Effector memory CD4-positive, alpha-beta T cell (primary cell): Measurements from ENCODE around the gene LCN12.

Experiments used
- DNase-seq, 3 donors: peaks; one replicate each; pipeline ENCODE4 v3.0.0-alpha.2; 2020
- H3K27ac ChIP-seq: 2 replicates; pipeline ENCODE4 v1.7.0; 2013; ENCODE audit warnings: mild to moderate bottlenecking, low read length, moderate library complexity; ENCODE audit not compliant: insufficient read depth, poor library complexity, severe bottlenecking
- H3K27me3 ChIP-seq: replicated peaks from 2 replicates; pipeline ENCODE4 v1.7.0; 2013; ENCODE audit warnings: mild to moderate bottlenecking, low read length; ENCODE audit not compliant: insufficient read depth, control insufficient read depth, poor library complexity, severe bottlenecking
- H3K36me3 ChIP-seq: 2 replicates; pipeline ENCODE4 v1.7.0; 2013; ENCODE audit warnings: mild to moderate bottlenecking, low read length, moderate library complexity; ENCODE audit not compliant: control insufficient read depth, insufficient read depth
- H3K4me1 ChIP-seq: 2 replicates; pipeline ENCODE4 v1.7.0; 2013; ENCODE audit warnings: low read length, mild to moderate bottlenecking; ENCODE audit not compliant: control insufficient read depth, insufficient read depth, poor library complexity, severe bottlenecking
- H3K4me3 ChIP-seq: 2 replicates; pipeline ENCODE4 v1.7.0; 2013; ENCODE audit warnings: low read length, low read depth, mild to moderate bottlenecking; ENCODE audit not compliant: insufficient read depth, poor library complexity, severe bottlenecking
- H3K9me3 ChIP-seq: 2 replicates; pipeline ENCODE4 v1.7.0; 2013; ENCODE audit warnings: mild to moderate bottlenecking, low read length, moderate library complexity; ENCODE audit not compliant: control insufficient read depth

Gene LCN12

GRCh38 chr9:136958473-136958872 is 6.4 kb downstream of the LCN12 start:
- H3K27ac ChIP-seq = no peak overlapping the region
- H3K4me3 ChIP-seq = no peak overlapping the region
- no peak for DNase-seq

GRCh38 chr9:136958898-136959850 is 7.1 kb downstream of the LCN12 start:
- Histone ChIP-seq H3K4me3 (no peak overlapping the region), H3K9me3 (no peaks in the 10 kb centered on the region), H3K4me1 (peaks cover 42% of the 10 kb centered on the region), H3K27ac (peak overlapping the region; percentile 21), H3K36me3 (no peaks in the 10 kb centered on the region), H3K27me3 (no peaks in the 10 kb centered on the region)
- DNase-seq = no peak

More at GRCh38 chr9:136958473-136958872, 6.4 kb downstream of the LCN12 start:
- no peaks in the 10 kb centered on the region for H3K36me3 ChIP-seq
- H3K9me3 ChIP-seq = no peaks in the 10 kb centered on the region
- H3K4me1 ChIP-seq = peaks cover 35% of the 10 kb centered on the region
- H3K27me3 ChIP-seq = no peaks in the 10 kb centered on the region

GRCh38 chr9:136960212-136960937 is 8.3 kb downstream of the LCN12 start:
- Histone ChIP-seq H3K4me3 (no peak overlapping the region), H3K9me3 (no peaks in the 10 kb centered on the region), H3K27me3 (no peaks in the 10 kb centered on the region), H3K27ac (peak overlapping the region; percentile 21), H3K36me3 (no peaks in the 10 kb centered on the region), H3K4me1 (peaks cover 52% of the 10 kb centered on the region)
- peak in 2 of 3 donors; percentile 15 to 28 for DNase-seq

GRCh38 chr9:136960938-136961275 is 8.8 kb downstream of the LCN12 start:
- H3K4me1 ChIP-seq = peaks cover 56% of the 10 kb centered on the region
- no peaks in the 10 kb centered on the region for H3K27me3 ChIP-seq
- no peak for DNase-seq
- no peak overlapping the region for H3K27ac ChIP-seq
- H3K9me3 ChIP-seq = no peaks in the 10 kb centered on the region
- no peaks in the 10 kb centered on the region for H3K36me3 ChIP-seq
- H3K4me3 ChIP-seq = no peak overlapping the region

GRCh38 chr9:136961279-136962065 is 9.4 kb downstream of the LCN12 start:
- Histone ChIP-seq H3K27me3 (no peaks in the 10 kb centered on the region), H3K9me3 (no peaks in the 10 kb centered on the region), H3K4me3 (no peak overlapping the region), H3K36me3 (no peaks in the 10 kb centered on the region), H3K4me1 (peaks cover 61% of the 10 kb centered on the region), H3K27ac (no peak overlapping the region)
- no peak for DNase-seq

GRCh38 chr9:136962163-136962562 is 10.1 kb downstream of the LCN12 start:
- peaks cover 61% of the 10 kb centered on the region for H3K4me1 ChIP-seq
- no peak overlapping the region for H3K4me3 ChIP-seq
- H3K36me3 ChIP-seq = no peaks in the 10 kb centered on the region
- no peaks in the 10 kb centered on the region for H3K9me3 ChIP-seq
- DNase-seq = no peak
- H3K27me3 ChIP-seq = no peaks in the 10 kb centered on the region
- no peak overlapping the region for H3K27ac ChIP-seq

GRCh38 chr9:136962701-136963248 is 10.7 kb downstream of the LCN12 start:
- no peak overlapping the region for H3K4me3 ChIP-seq
- no peak for DNase-seq
- no peaks in the 10 kb centered on the region for H3K27me3 ChIP-seq
- peaks cover 61% of the 10 kb centered on the region for H3K4me1 ChIP-seq
- H3K36me3 ChIP-seq = no peaks in the 10 kb centered on the region
- no peak overlapping the region for H3K27ac ChIP-seq
- no peaks in the 10 kb centered on the region for H3K9me3 ChIP-seq

GRCh38 chr9:136963341-136963740 is 11.3 kb downstream of the LCN12 start:
- no peaks in the 10 kb centered on the region for H3K36me3 ChIP-seq
- H3K4me3 ChIP-seq = no peak overlapping the region
- peaks cover 61% of the 10 kb centered on the region for H3K4me1 ChIP-seq
- H3K27me3 ChIP-seq = no peaks in the 10 kb centered on the region
- no peaks in the 10 kb centered on the region for H3K9me3 ChIP-seq
- no peak for DNase-seq
- no peak overlapping the region for H3K27ac ChIP-seq

- H3K27me3 ChIP-seq = no peaks in the 10 kb centered on the region
- H3K4me3 ChIP-seq = no peak overlapping the region
- H3K9me3 ChIP-seq = no peaks in the 10 kb centered on the region
- H3K27ac ChIP-seq = peak overlapping the region; percentile 18
- no peak for DNase-seq
- peaks cover 61% of the 10 kb centered on the region for H3K4me1 ChIP-seq
- no peaks in the 10 kb centered on the region for H3K36me3 ChIP-seq
Observed at GRCh38 chr9:136963751-136964150, 11.7 kb downstream of the LCN12 start.
